Thymus (tissue), 11 donors: ENCODE data around the gene LHFPL6. TPM values are rescaled to one million over a fixed set of nuclear protein-coding genes. Genes with fewer than 3 reads are reported as not detected.

Source experiments
- DNase-seq, 9 donors: peaks; one replicate each; pipeline ENCODE4 v3.0.0-alpha.2; 2013; ENCODE audit warnings: low spot score in 9 of 9, low read depth in 6 of 9, missing footprints in 1 of 9
- H3K27ac ChIP-seq, 2 donors: one replicate each; pipeline ENCODE4 v1.5.1; 2013; ENCODE audit warnings: control low read depth in 1 of 2, low read depth in 1 of 2, low read length in 1 of 2, mild to moderate bottlenecking in 1 of 2, moderate library complexity in 1 of 2
- H3K27me3 ChIP-seq, 2 donors: one replicate each; pipeline ENCODE4 v1.5.1; 2013; ENCODE audit warnings: low read length in 1 of 2; ENCODE audit not compliant: control insufficient read depth in 2 of 2, insufficient read depth in 1 of 2
- H3K36me3 ChIP-seq, 2 donors: one replicate each; pipeline ENCODE4 v1.5.1; 2013; ENCODE audit warnings: low read length in 1 of 2, mild to moderate bottlenecking in 1 of 2, moderate library complexity in 1 of 2; ENCODE audit not compliant: control insufficient read depth in 2 of 2, insufficient read depth in 2 of 2
- H3K4me1 ChIP-seq, 2 donors: one replicate each; pipeline ENCODE4 v1.5.1; 2013; ENCODE audit warnings: low read length in 2 of 2; ENCODE audit not compliant: control insufficient read depth in 2 of 2, insufficient read depth in 2 of 2
- H3K4me3 ChIP-seq, 2 donors: one replicate each; pipeline ENCODE4 v1.5.1; 2013; ENCODE audit warnings: low read length in 2 of 2, control low read depth in 1 of 2, mild to moderate bottlenecking in 1 of 2
- H3K9me3 ChIP-seq, 2 donors: one replicate each; pipeline ENCODE4 v1.5.1; 2013; ENCODE audit warnings: low read length in 1 of 2, mild to moderate bottlenecking in 1 of 2; ENCODE audit not compliant: control insufficient read depth in 2 of 2, insufficient read depth in 1 of 2
- WGBS: extraction: QIAGEN DNeasy Blood & Tissue Kit; methylation state at CpG from one replicate; pipeline ENCODE4 v1.1.7; 2013; 5-methylcytosine and 5-hydroxymethylcytosine counted together
- polyA plus RNA-seq: library from polyadenylated mRNA; stranded (reverse); fragments of 200-250 nt; gene quantifications from one replicate; pipeline ENCODE4 v1.2.3, GENCODE V29; 2013
- total RNA-seq: library from RNA; stranded (reverse); fragments of 120-200 nt; gene quantifications from one replicate; pipeline ENCODE4 v1.2.4, GENCODE V29; 2013
- donor health status: healthy.

LHFPL6 gene
- total and polyA plus RNA-seq, 2 donors = 9.1 to 14.9 TPM

DNA sequence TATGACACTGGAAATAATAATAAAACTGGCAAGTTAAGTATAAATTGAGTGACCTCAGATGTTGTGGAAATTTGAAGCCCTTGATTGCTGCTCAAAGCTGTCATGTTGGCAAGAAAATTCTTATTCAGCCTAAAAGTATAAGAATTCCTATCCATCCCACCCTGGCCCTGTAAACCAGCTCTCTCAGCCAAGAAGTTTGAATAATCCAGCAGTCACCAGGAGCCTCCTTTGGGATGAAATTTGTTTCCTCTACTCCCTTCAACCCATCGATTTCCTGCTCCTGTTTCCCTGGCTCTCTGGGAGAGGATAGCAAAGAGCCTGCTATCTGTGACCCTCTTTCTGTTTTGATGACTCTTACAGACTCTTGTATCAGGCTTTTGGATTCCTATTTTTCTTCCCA is 169.3 kb downstream of the LHFPL6 start:
- DNase-seq = no peak
- no peak overlapping the region for H3K27ac ChIP-seq
- no peaks in the 10 kb centered on the region for H3K27me3 ChIP-seq
- H3K4me1 ChIP-seq = no peaks in the 10 kb centered on the region
- WGBS = 91% methylated on average over 1 of the region's 1 CpG
- H3K36me3 ChIP-seq = no peaks in the 10 kb centered on the region
- peaks cover 0 to 4% of the 10 kb centered on the region in 2 donors for H3K9me3 ChIP-seq
- no peak overlapping the region for H3K4me3 ChIP-seq

DNA sequence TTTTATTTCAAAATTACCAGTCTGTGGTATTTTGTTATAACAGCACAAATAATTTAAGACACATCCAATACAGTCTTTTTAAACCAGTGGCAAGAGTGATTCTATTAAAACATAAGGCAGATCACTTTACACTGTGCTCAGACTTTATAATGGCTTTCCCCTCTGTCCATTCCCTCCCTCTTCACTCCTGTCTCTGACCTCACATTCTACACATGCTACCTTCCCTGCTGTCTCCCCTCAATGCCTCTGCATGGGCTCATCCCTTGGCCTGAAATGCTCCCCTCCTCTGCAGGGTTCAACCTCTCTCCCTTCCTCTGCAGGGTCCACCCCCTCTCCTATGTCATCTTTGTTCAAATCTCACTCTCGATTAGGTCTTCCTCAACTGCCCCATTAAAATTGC is 170.8 kb downstream of the LHFPL6 start:
- H3K27me3 ChIP-seq = no peaks in the 10 kb centered on the region
- H3K36me3 ChIP-seq = no peaks in the 10 kb centered on the region
- no peaks in the 10 kb centered on the region for H3K9me3 ChIP-seq
- no peak for DNase-seq
- H3K4me3 ChIP-seq = no peak overlapping the region
- 93% methylated on average over 1 of the region's 1 CpG for WGBS
- no peaks in the 10 kb centered on the region for H3K4me1 ChIP-seq
- no peak overlapping the region for H3K27ac ChIP-seq

DNA sequence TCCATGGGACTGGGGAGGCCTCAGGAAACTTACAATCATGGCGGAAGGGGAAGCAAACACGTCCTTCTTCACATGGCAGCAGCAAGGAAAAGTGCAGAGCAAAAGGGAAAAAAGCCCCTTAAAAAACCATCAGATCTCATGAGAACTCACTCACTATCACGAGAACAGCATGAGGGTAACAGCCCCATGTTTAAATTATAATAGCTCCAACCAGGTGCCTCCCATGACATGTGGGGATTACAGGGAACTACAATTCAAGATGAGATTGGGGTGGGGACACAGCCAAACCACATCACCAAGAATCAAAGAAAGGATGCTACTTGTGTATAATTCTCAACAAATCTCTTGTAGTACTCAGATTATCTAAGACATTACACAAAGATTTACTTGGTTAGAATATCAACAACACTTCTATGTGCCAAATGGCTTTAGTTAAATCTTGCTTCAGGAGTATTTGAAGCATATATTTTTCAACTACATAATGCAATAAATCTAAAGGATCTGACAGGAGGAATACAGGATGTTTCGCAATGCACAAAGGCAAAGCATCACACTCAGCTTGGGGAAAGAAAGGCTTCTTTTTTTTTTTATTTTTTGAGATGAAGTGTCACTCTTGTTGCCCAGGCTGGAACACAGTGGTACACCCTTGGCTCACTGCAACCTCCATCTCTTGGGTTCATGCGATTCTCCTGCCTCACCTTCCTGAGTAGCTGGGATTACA is 180.0 kb downstream of the LHFPL6 start:
- 94% methylated on average over 5 of the region's 5 CpGs for WGBS
- H3K27me3 ChIP-seq = no peaks in the 10 kb centered on the region
- no peaks in the 10 kb centered on the region for H3K9me3 ChIP-seq
- DNase-seq = no peak
- no peak overlapping the region for H3K27ac ChIP-seq
- H3K36me3 ChIP-seq = no peaks in the 10 kb centered on the region
- H3K4me1 ChIP-seq = no peaks in the 10 kb centered on the region
- H3K4me3 ChIP-seq = no peak overlapping the region

DNA sequence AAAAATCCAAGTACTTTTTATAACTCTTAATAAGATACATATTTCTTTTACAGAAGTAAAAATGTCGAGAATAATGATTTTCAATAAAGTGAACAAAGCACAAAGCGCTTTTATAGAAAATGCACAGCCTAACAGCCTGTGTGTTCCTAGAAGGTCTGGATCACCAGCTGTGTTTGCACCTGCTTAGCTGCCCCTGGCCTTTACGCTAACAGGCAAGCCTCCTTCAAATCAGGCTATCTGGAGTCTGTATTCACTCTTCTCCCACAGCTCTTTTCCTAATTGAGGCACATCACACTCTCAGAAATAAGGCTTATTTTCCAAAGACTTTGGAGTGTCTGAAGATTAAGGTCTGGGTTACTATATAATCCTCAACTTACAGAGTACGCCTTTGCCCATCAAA is 183.1 kb downstream of the LHFPL6 start:
- Histone ChIP-seq H3K9me3 (no peaks in the 10 kb centered on the region), H3K27ac (no peak overlapping the region)
- WGBS = 97% methylated on average over 4 of the region's 4 CpGs

DNA sequence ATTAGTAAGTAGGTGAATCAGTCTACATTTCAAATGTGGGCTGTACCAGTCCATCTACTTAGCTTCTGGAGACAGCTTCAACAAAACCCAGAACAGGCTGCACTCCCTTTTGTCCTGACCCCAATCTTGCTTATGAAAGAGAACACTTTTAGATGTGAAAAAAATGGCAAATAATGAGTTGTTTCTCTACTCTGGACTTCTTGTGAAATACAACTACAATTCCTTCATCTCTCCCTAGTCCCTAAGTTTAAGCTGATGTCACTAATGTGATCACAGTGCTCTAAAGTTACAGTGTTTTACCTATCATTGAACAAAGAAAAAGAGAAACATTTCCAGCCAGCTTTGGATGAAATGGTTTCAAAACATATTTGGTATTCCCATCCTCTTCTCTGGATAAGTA is 183.9 kb downstream of the LHFPL6 start:
- DNase-seq = no peak
- Histone ChIP-seq H3K9me3 (no peaks in the 10 kb centered on the region), H3K27me3 (no peaks in the 10 kb centered on the region), H3K36me3 (no peaks in the 10 kb centered on the region), H3K4me1 (no peaks in the 10 kb centered on the region), H3K4me3 (no peak overlapping the region), H3K27ac (no peak overlapping the region)

More for the DNA sequence above, 183.1 kb downstream of the LHFPL6 start:
- Histone ChIP-seq H3K4me1 (no peaks in the 10 kb centered on the region), H3K4me3 (no peak overlapping the region), H3K27me3 (no peaks in the 10 kb centered on the region), H3K36me3 (no peaks in the 10 kb centered on the region)
- DNase-seq = no peak

DNA sequence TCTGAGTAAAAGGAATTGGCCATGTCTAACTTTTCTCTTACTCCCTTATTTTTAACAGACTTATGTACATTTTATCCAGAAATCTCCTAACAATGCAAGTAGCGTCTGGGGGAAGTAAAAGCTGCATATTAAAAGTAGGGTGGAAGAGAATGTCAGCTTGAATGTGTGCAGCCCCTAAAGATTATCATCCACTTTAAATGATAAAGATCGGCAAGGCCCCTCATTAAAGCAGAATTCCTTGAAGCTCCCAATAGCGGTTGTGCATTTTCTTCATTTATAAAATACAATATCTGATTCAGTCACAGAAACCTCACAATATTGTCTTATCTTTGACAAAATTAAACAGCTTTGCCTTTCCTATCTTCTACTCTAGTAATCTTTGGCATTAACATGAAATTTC is 184.6 kb downstream of the LHFPL6 start:
- Histone ChIP-seq H3K36me3 (no peaks in the 10 kb centered on the region), H3K4me1 (no peaks in the 10 kb centered on the region), H3K27ac (no peak overlapping the region), H3K4me3 (no peak overlapping the region), H3K27me3 (no peaks in the 10 kb centered on the region), H3K9me3 (no peaks in the 10 kb centered on the region)
- 96% methylated on average over 3 of the region's 3 CpGs for WGBS
- DNase-seq = no peak

DNA sequence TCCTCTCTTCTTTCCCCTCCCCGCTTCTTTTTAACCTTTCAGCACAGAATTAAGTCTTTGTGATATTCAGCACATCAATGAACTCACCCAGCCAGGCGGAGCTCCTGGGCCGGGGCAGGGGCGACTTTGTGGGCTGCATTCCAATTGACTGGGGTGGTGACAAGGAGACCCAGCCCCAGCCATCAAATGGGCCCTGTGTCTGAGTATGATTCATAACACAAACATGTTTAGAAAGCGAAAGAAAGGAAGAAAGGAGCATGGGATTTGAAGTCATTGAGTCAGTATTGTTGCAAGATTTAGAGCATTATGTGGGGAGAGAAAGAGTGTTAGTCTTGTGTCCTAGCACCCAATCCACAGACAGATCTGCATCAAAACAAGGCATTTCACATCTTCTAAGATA is 185.3 kb downstream of the LHFPL6 start:
- no peaks in the 10 kb centered on the region for H3K27me3 ChIP-seq
- no peaks in the 10 kb centered on the region for H3K4me1 ChIP-seq
- 90% methylated on average over 5 of the region's 5 CpGs for WGBS
- no peaks in the 10 kb centered on the region for H3K36me3 ChIP-seq
- H3K9me3 ChIP-seq = no peaks in the 10 kb centered on the region
- no peak overlapping the region for H3K4me3 ChIP-seq
- DNase-seq = no peak
- H3K27ac ChIP-seq = no peak overlapping the region

DNA sequence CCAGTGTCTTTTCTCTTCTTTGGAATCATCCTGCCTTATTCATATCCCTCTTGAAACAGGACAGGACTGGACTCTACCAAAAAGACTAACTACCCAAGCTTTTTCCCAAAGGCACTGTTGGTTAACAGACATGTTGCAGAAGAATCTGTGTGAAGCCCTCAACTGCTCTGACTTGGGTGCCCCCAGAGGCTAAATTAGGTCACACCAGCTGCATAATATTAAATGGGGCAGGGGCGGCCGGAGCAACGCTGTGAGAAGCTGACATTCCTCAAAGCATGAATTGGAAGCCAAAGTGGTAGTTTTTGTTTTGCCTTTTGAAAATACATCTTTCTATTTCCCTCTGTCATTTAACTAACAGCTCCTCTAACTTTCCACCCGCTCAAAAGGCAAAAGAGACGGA is 185.9 kb downstream of the LHFPL6 start:
- Histone ChIP-seq H3K4me1 (no peaks in the 10 kb centered on the region), H3K27me3 (no peaks in the 10 kb centered on the region), H3K4me3 (no peak overlapping the region), H3K9me3 (no peaks in the 10 kb centered on the region), H3K36me3 (no peaks in the 10 kb centered on the region), H3K27ac (no peak overlapping the region)
- WGBS = 76% methylated on average over 5 of the region's 5 CpGs
- DNase-seq = no peak

DNA sequence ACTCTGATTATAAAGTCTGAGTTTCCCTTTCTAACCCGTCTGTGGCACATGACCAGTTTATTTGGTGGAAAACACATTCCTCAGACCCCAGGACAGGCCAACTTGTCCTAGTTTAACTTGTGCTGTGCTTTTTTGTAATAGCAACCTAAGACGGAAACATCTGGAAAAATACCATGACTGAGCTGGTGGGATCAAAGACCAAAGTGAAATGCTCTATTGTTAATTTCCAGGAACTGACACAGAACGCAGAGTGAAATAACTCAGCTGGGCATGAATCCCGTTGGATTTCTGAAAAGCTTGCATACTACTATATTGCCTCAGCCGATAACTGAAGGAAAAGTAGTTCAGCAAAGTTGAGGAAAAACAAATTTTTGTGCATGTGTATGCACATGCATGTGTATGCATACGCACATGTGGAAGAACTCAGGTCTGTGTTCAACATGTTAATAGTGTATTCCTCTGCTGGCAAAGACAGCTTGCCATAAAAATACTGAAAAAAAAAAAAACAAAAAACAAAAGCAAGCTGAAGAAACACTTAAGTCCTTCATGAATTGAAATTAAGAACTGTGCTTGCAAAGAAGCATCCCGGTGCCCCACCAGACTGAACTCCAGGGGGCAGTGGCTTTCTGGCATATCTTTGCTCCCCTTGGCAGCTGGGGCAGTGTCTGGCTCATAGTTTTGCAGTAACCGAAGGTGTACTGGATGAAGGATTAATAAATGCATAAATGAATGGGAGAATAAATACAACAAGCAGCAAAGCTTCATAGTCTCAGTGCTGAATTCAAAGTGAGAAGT is 187.8 kb downstream of the LHFPL6 start:
- Histone ChIP-seq H3K4me1 (no peaks in the 10 kb centered on the region), H3K27me3 (no peaks in the 10 kb centered on the region), H3K27ac (no peak overlapping the region), H3K9me3 (no peaks in the 10 kb centered on the region), H3K4me3 (no peak overlapping the region), H3K36me3 (no peaks in the 10 kb centered on the region)
- no peak for DNase-seq
- 66% methylated on average over 8 of the region's 8 CpGs for WGBS
